ENCODE measurements around the gene SHISAL1. TPM values are rescaled to one million over a fixed set of nuclear protein-coding genes. Genes with fewer than 3 reads are reported as not detected.

SHISAL1 gene
- total RNA-seq, 1 experiment from 2014 or later, result 2.9 TPM

DNA sequence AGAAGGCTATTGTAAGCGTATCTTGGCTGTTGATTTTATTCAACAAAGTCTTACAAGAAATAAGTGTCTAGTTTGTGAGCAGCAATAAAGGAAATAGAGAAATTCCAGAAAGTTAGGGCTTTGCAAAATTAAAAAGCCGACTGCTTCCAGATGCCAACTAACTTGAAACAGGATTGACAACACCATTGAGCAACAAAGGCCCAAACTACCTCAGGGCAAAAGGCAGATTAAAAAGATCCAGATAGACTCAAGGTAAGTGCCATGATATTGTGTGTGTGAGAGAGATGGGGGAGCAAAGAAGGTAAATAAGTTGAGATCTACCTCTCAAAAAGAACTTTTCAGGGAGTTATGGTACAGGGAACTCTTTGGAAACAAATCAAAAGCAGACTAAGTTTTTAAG lies 82.9 kb downstream of the SHISAL1 start:
- Histone ChIP-seq H2BK20ac (ENCODE audit: low read depth, low read length, poor library complexity, severe bottlenecking) (no peak overlapping the region), H3K79me1 (ENCODE audit: insufficient read depth, low read depth, low read length, poor library complexity, severe bottlenecking) (no peaks in the 10 kb centered on the region), H4K5ac (ENCODE audit: insufficient read length, low read depth, low read length) (no peak overlapping the region), H3K4ac (ENCODE audit: low read depth, low read length) (no peak overlapping the region), H3K18ac (ENCODE audit: insufficient read length, low read depth, low read length) (no peak overlapping the region), H3K23ac (ENCODE audit: insufficient read length, low read depth, low read length) (no peak overlapping the region), H3K4me2 (ENCODE audit: insufficient read depth, insufficient read length, low read length) (no peak overlapping the region), H2BK15ac (ENCODE audit: low read depth, low read length) (no peak overlapping the region), H4K8ac (replicated peaks; ENCODE audit: insufficient read length, low read depth, low read length) (no peak overlapping the region), H3K9ac (ENCODE audit: extremely low read depth, insufficient read length, low read length) (no peak overlapping the region), H3T11ph (ENCODE audit: low read length) (no peak overlapping the region), H4K91ac (ENCODE audit: insufficient read length, low read depth, low read length) (no peak overlapping the region), H2AK5ac (ENCODE audit: insufficient read length, low read length) (no peak overlapping the region), H2BK120ac (ENCODE audit: low read depth, low read length, poor library complexity, severe bottlenecking) (no peak overlapping the region), H3K79me2 (ENCODE audit: insufficient read depth, low read length) (no peaks in the 10 kb centered on the region), H3K14ac (ENCODE audit: insufficient read depth, low read length) (no peak overlapping the region), H3K4me1 (ENCODE audit: insufficient read depth, low read length) (no peaks in the 10 kb centered on the region), H3K9me3 (ENCODE audit: control insufficient read depth, low read depth, low read length) (no peaks in the 10 kb centered on the region), H4K20me1 (ENCODE audit: control insufficient read depth, insufficient read depth, insufficient read length) (peaks cover 5% of the 10 kb centered on the region), H3K27ac (ENCODE audit: insufficient read length, low read depth, low read length) (no peak overlapping the region), H3K56ac (ENCODE audit: insufficient read length, low read depth, low read length) (no peak overlapping the region), H3K23me2 (ENCODE audit: insufficient read length, low read depth, low read length, poor library complexity, severe bottlenecking) (no peaks in the 10 kb centered on the region), H2AFZ (ENCODE audit: low read length) (no peak overlapping the region), H2BK5ac (ENCODE audit: insufficient read length, low read length) (no peak overlapping the region), H3K27me3 (ENCODE audit: insufficient read depth, low read length) (no peaks in the 10 kb centered on the region), H2BK12ac (ENCODE audit: insufficient read length, low read depth, low read length) (no peak overlapping the region)
- TF ChIP-seq, protein P1, sequence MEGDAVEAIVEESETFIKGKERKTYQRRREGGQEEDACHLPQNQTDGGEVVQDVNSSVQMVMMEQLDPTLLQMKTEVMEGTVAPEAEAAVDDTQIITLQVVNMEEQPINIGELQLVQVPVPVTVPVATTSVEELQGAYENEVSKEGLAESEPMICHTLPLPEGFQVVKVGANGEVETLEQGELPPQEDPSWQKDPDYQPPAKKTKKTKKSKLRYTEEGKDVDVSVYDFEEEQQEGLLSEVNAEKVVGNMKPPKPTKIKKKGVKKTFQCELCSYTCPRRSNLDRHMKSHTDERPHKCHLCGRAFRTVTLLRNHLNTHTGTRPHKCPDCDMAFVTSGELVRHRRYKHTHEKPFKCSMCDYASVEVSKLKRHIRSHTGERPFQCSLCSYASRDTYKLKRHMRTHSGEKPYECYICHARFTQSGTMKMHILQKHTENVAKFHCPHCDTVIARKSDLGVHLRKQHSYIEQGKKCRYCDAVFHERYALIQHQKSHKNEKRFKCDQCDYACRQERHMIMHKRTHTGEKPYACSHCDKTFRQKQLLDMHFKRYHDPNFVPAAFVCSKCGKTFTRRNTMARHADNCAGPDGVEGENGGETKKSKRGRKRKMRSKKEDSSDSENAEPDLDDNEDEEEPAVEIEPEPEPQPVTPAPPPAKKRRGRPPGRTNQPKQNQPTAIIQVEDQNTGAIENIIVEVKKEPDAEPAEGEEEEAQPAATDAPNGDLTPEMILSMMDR (conservative IDR thresholded peaks at IDR 0.05), result no peak
- no CpG with 5 or more reads among the region's 2 CpGs for WGBS (ENCODE audit: extremely low coverage, insufficient read length, low lambda C conversion rate)
- DNase-seq, result no peak
- Mint-ChIP-seq H3K9me3 (peaks cover 9 to 11% of the 10 kb centered on the region in 2 experiments), H3K27ac (no peak overlapping the region), H3K4me3 (no peak overlapping the region), H3K27me3 (ENCODE audit: low read depth) (peaks cover 2% of the 10 kb centered on the region), H3K36me3 (ENCODE audit: insufficient read depth in 1 of 3, low read depth in 3 of 3) (no peaks in the 10 kb centered on the region), H3K4me1 (0 out of 4 replicates have a peak, but pooled peaks cover 0 to 3% of the 10 kb centered on the region in 2 experiments)
